Activated CD8-positive, alpha-beta memory T cell treated with anti-CD3 and anti-CD28 coated beads for 48 hours (primary cell): ENCODE data around the gene NODAL.

Experiments
- DNase-seq, 3 experiments: peaks; one replicate each; pipeline ENCODE4 v3.0.0-alpha.2; 2020; ENCODE audit warnings: low read depth in 2 of 3, low spot score in 2 of 3

NODAL gene

GRCh38 chr10:70465278-70465677 lies 23.8 kb upstream of the NODAL start:
- no peak for DNase-seq

- DNase-seq, result no peak
Observed at GRCh38 chr10:70462349-70462984, 21.0 kb upstream of the NODAL start.

GRCh38 chr10:70461397-70462348 lies 20.2 kb upstream of the NODAL start:
- DNase-seq, result no peak

- DNase-seq, result no peak
Observed at GRCh38 chr10:70459774-70460490, 18.5 kb upstream of the NODAL start.

GRCh38 chr10:70459061-70459773 lies 17.7 kb upstream of the NODAL start:
- DNase-seq, result no peak

GRCh38 chr10:70458329-70459060 lies 17.0 kb upstream of the NODAL start:
- DNase-seq, result peak in 1 of 3 experiments; percentile 36

GRCh38 chr10:70457759-70458305 lies 16.4 kb upstream of the NODAL start:
- no peak for DNase-seq

GRCh38 chr10:70456164-70456563 lies 14.7 kb upstream of the NODAL start:
- no peak for DNase-seq

- DNase-seq, result no peak
Observed at GRCh38 chr10:70455213-70455630, 13.7 kb upstream of the NODAL start.

GRCh38 chr10:70448236-70448635 lies 6.8 kb upstream of the NODAL start:
- no peak for DNase-seq

GRCh38 chr10:70445718-70446657 lies 4.5 kb upstream of the NODAL start:
- no peak for DNase-seq

GRCh38 chr10:70444744-70445143 lies 3.3 kb upstream of the NODAL start:
- DNase-seq, result no peak

GRCh38 chr10:70442332-70442988 lies 979 bp upstream of the NODAL start:
- DNase-seq, result no peak

GRCh38 chr10:70441895-70442309 lies 421 bp upstream of the NODAL start:
- no peak for DNase-seq

- no peak for DNase-seq
Observed at GRCh38 chr10:70440296-70441160, 953 bp downstream of the NODAL start.

- no peak for DNase-seq
Observed at GRCh38 chr10:70437721-70438120, 3.8 kb downstream of the NODAL start.

GRCh38 chr10:70435241-70436085 lies 6.0 kb downstream of the NODAL start:
- no peak for DNase-seq
